GM19463 (cell line): ENCODE measurements around the gene PEAK1.

Experiments
- ATAC-seq: cut with Tn5 transposase; IDR thresholded peaks from one replicate; pipeline ENCODE4 v1.9.1; 2021; ENCODE audit warnings: mild to moderate bottlenecking, moderate library complexity; ENCODE audit not compliant: unreplicated experiment

The PEAK1 gene

DNA sequence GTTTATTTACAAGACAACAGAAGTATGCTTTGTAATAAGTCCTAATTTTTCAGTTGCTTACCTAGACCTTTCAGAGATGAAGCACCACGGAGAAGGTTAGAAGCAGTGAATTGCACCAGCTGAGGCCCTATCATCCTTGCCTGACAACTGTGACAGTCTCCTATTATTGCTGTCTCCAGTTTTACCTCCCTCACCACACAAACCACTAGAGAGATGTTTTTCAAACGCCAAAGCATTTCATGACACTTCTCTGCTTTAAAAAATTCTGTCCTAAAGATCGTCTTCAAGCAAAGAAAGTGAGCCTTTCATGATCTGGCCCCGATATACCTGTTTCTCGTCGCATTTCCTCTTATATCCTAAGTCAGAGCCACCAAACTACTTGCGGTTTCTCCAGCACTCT, 276.7 kb downstream of the PEAK1 start:
- no peak for ATAC-seq

DNA sequence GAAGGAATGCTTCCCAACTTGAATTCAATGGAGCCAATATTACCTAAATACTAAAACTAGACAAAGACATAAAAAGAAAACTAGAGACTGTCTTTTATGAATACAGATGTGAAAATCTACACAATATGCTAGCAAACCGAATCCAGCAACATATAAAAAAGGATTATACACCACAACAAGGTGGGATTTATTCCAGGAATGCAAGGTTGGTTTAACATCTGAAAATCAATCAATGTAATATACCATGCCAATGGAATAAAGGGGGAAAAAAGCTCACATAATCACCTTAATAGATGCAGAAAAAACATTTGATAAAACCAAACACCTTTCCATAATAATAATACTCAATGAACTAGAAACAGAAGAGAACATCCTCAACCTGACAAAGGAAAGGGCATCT, 279.7 kb downstream of the PEAK1 start:
- no peak for ATAC-seq

DNA sequence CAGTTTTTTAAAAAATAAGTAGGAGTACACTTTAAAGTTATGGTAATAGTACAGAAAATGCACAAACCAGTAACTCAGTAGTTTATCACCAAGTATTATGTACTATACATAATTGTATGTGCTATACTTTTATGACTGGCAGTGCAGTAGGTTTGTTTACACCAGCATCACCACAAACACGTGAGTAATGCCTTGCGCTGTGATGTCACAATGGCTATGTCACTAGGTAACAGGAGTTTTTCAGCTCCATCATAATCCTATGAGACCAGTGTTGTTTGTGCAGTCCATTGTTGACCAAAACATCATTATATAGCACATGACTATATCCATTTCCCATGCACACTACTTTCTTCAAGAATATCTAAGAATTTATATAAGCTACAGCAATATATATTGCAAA, 280.6 kb downstream of the PEAK1 start:
- no peak for ATAC-seq

DNA sequence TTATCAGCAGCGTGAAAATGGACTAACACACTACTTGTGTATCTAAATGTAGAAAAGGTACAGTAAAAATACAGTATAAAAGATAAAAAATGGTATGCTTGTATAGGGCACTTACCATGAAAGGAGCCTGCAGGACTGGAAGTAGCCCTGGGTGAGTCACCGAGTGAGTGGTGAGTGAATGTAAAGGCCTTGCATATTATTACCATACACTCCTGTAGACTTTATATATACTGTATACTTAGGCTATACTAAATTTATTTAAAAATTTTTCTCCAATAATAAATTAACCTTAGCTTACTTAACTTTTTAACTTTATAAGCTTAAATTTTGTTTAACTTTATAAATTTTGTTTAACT, 281.8 kb downstream of the PEAK1 start:
- no peak for ATAC-seq

DNA sequence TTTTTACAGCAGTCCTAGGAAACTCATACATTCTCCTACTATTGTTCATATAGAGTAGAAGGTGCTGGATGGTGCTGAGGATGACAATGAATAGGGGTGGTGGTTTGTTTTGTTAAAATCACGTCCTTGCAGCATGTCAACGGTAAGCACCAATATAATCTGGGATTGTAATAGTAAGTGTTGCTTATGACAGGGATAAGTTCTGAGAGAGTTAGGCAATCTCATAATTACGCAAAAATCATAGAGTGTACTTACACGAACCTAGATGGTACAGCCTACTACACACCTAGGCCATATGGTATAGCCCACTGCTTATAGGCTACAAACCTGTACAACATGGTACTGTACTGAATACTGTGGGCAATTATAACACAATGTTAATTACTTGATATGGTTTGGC, 284.7 kb downstream of the PEAK1 start:
- no peak for ATAC-seq

DNA sequence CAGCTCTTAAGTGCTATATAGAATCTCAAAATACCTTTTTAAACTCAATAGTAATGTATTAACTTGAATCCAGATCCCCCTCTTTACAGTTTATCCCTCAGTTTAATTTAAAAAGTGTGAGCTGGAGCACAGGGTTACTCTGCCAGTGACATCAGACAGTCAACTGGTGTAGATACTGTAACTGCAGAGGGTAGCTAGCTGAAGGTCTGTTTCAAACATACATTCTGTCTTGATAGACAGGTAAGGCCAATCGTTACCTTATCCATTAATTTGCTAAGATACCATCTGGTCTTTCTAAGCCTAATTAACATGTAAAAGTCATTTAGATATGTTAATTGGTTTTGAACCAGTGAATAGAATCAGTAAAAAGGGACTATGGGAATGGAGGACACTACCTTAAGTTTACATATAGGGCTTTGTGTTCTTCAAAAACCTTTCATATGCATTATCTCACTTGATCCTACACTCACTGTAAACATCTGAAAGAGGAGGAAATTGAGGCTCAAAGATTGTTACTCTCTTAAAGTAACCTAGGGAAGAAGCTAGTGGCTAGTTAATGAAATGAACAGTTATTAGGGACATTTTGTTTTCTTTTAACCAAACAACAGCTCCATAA, 289.5 kb downstream of the PEAK1 start:
- no peak for ATAC-seq

DNA sequence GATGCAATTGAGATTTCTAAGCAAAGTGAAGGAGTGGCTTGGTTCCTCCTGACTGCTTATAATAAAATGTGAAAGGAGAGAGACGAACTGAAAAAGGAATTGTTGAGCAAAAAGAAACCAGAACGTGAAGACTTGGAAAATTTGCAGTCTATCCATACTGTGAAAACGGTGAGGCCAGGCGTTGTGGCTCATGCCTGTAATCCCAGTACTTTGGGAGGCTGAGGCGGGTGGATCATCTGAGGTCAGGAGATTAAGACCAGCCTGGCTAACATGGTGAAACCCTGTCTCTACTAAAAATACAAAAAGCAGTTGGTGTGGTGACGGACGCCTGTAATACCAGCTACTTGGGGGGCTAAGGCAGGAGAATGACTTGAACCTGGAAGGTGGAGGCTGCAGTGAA, 292.3 kb downstream of the PEAK1 start:
- ATAC-seq, result no peak

DNA sequence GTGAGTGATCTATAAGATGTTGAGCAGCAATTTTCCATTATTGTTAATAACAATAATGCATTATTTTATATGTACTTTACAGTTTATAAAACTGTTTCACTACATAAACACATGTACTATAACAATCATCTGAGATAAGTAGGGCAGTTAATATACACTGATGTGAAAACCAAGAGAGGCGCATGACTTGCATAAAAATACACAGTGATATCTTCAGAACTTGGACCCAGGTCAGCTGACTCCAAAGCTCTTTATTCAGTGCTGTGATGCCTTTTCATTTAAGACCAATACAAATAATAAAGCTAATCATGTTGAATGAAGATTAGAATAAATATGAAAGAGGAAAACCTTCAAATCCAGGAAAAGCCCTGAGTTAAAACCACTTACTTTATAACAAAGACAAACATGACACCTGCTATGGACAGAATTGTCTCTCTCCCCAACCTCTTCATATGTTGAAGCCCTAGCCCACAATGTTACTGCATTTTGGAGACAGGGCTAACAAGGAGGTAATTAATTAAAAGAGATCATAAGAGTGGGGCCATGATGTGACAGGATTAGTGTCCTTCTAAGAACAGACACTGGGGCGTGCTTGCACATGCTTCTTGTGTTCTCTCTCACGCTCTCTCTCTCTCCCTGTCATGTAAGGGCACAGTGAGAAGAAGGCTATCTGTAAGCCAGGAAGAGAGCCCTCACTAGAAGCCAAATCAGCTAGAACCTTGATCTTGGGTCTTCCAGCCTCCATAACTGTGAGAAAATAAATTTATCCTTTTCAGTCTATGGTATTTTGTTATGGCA, 293.2 kb downstream of the PEAK1 start:
- no peak for ATAC-seq

DNA sequence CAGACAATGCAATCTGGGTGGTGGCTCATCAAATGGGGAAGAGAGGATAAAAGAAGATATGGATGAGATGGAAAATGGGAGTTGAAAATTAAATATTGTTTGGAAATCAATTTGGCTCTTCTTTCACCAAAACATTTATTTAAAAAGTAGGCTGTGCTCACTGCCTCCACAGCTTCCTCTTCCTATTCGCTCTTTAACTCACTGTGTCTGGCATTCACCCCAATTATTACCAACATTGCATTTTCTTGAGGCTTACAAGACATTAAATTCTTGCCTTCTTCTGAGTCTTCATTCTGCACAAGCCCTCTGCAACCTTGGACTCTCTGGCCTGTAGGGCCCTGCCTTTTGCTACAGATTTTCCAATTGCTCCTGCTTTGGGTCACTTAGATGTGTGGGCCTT, 296.1 kb downstream of the PEAK1 start:
- ATAC-seq, result no peak

DNA sequence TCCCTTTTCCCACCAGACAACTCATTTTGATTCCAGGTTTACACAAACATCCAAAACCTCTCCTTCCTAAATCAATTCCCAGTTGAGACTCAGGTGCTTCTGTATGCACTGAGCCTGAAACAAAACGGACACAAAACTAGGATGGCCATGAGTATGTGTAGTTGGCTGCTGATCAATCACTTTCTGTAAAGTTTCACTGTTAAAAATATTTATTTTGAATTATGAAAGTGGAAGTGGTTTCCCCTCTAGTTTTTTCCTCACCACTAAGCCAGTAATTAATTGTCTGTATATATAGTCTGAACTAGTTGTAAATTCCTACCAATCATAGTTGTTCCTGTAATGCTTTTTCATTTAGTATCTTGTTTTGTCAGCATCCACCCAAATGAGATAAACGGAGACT, 297.3 kb downstream of the PEAK1 start:
- ATAC-seq, result no peak

DNA sequence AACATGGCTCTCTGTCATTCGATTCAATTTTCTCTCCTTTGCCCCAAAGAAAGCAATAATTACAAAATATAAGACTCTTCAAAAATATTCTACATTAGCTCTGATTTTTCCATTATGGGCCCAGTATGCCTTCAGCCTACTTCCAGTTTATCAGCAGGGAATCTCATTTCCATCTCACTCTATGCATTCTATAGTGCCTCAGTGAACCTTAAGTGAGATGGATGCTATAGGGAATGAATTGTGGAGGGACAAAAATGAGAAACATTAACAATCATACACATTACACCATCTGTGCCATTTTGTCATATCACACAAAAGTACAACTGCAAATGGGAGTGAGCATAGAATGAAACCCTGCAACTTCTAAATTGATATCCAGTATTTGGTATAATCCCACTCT, 298.3 kb downstream of the PEAK1 start:
- ATAC-seq, result no peak

DNA sequence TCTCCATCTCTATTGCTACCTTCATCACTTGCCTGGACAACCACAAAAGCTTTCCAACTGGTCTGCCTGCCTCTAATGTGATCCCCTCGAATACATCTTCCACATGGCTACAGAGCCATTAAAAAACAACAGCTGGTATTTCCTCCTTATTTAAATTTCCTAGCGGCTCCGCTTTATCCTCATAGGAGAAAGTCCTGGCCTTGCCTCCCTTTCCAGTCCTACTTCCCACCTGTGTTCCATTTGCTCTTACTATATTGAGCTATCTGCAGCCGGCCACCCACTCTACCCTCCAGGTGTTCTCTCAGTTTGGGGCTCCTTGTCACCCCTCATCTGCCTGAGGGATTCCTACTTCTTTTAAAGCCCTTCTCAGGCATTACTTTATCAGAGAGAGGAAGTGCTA, 299.3 kb downstream of the PEAK1 start:
- ATAC-seq, result no peak

DNA sequence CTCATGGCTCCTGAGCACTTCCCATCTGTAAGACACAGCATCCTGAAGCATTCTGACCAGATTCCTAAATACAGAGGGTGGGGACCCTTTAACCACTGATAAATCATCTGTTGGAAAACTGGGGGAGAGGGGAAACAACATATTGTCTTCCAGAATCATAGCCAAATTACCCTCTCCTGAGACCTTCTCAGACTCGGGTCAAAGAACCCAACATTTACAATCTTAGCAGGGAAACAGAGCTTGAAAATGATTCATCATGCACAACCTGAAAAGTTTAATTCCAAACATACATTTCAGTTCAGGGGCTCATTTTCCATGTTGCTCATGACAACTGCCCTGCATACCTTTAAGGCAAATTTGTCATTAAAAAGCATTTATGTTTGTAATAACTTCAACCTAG, 300.5 kb downstream of the PEAK1 start:
- ATAC-seq, result no peak

DNA sequence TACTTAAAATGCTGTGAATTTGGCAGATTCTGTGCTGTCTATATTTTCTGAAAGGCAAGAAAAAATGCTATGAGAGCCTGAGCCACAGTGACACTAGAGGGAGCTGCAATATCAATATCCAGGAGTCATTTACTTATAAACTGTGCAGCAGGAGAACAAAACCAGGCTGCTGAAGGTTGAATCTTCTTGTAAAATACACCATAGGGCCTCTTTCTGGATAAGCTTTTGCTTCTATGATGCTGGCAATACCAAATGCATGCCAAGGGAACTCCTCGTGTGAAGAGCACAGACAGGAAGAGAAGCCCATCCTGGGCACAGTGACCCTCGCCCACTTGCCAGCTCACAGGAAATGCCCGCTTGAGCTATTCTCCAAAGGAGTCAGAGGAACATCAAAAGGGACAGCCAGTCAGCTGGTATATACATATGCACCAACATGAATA, 301.0 kb downstream of the PEAK1 start:
- no peak for ATAC-seq

DNA sequence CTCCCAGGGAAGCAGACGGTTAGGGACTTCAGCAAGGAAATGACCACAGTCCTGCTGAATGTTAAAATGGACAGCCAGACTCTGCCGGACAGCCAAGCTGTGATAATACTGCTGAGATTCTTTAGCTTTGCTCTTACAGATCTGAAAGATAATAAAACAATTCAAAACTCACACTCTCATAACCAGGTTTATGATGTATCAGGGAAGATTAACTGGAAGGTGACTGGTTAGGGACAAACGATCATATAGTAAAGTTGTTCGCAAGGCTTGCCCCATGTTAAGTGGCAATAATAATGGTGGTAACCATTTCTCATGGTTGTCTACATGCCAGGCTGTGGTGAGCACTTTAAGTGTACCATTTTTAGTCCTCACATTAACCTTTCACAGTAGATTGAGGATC, 304.7 kb downstream of the PEAK1 start:
- ATAC-seq, result no peak

DNA sequence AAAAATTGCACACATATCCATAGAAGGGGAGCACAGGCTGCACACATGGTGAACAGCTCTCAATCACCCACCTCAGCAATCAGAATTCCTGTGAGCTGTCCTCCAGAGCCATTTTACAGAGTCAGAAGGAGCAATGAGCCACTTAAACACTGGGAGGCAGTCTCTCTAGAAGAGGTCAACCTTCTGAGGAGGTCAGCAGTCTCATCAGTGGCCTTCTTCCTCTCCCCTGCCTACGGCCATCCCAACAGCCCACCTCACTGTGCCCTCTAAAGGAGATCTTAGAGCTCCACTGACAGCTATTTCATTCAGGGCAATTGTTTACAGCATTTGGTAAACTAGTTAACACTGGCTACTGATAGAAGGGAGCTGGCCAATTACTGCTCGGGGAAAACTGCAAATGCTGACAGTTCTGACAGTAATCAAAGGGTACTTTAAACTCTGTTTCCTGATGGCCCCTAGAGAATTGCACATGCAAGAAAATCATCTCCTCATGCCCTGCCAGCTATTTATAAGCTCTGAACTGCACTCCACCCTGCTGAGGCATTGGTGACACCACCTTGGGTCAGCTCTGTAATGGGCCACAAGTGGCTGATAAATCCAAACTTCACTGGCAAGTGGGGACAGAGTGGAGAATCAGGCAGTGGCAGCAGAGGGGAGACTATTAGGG, 306.9 kb downstream of the PEAK1 start:
- ATAC-seq, result no peak

DNA sequence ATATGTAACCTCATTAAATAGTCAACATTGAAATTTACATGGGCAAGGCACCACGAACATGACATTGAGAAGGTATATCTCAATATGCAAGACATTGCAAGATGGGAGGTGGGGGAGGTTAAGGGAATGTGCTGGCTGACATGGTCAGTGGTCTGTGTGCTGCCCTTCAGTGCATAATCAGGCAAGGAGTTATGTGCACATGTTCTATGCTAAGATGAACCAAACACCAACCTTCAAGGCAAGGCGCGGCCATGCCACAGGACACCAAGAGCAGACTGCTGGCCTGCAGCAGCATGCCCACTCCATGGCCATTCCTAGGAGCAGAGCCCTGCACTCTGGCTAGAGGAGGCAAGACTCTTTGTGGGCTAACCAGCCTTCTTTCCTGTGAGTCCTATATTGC, 308.1 kb downstream of the PEAK1 start:
- no peak for ATAC-seq

DNA sequence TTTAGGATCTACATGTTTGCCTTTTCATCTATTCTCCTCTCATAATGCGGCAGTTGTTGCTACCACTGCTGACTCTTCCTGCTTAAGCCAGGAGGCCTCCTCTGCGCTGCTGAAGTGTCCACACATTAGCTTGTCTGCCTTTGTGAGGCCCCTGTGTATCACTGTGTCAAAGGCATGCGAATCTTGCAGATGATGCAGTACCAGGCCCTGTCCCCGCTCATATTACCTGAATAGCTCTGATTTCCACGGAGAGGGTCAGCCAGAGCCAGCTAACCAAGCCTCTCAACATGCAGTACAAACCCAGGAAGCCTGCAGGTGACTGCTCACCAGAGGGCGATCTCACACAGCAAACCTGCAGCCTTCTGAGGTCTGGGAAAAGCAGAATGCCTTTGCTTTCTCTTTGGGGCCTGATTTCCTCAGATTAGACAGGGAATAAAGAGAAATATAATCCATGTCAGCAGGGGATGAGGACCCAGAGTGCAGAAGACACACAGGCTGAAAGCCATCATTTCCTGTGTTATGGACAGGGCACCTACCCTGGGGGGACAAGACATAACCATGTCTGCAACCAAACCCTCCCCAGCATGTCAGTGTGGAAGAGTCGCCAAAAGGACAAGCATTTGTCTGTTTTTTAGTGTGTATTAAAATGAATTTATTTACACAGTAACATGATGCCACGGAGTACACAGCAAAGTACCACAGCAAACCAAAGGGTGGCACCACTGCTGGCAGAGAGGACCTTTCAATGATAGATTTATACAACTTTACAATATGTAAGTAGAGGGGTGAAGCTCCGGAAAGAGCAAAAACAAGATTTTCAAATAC, 312.2 kb downstream of the PEAK1 start:
- no peak for ATAC-seq

DNA sequence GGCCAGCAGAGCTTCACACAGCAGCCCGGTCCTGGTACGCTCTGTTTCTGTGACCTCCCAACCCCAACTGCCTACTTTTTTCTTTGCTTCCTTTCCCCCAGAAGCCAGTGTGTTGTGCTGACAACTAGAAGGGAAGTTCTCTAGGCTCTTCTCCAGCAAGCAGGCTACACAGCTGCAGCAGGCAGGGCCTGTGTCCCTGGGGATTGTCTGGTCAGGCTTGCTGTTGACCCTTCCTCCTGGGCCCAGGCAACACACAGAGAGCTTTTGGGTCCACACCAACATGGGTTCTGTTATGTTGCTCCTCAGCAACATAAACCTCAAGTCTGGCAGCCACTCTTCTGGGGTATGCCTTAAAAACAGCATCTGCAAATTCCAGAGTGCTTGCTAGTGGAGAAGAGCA, 312.8 kb downstream of the PEAK1 start:
- ATAC-seq, result no peak

DNA sequence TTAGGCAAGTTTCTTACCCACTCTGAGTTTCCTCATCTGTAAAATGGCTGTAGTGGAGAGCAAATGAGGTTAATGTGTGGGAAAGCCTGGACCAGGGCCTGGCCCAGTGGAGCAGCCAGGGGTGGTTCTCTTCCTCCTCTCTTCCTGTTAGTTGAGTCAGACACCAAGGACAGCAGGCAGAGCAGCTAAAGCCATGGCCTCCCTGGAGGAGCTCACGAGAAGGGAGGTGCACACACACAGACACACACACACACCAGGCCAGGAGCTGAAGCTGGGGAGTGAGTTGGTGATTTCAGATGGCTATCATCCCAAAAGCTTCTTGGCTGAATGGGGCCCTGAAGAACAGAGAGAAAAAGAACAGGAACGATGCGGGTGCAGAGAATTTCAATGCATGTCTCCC, 315.7 kb downstream of the PEAK1 start:
- ATAC-seq, result no peak

DNA sequence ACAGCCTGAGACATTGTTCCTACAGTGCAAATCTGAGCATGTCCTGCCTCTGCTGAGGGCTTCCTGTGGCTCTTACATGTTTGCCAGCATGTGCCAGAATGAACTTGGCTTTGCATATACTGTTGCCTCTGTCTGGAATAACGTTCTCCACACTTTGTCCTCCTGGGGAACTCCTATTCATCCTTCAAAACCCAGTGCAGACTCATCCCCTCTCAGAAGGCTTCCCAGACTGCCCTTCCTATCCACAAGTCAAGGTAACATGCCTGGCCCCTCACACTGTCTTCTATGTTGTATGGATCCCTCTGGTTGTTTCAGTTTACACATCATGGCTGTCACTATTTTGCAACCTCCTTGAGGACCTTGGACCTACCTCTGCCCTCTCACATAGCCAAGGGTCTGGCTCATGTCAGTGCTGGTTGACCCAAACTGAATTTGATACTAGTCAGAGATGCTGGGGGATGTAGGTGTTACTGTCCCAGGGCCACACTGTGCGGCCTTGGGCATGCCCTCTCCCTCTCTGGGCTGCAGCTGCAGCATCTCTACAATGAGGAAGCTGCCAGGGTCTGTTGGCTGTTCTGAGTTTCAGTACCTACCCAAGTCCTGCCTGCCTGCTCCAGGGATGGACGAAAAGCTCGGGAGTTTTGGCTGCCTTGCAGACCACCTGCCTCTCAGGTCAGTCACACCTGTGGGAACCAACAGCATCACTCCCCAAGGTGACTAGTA, 320.0 kb downstream of the PEAK1 start:
- no peak for ATAC-seq
